Right atrium auricular region (tissue), 2 donors: ENCODE measurements around the gene KIAA1328. TPM values are rescaled to one million over a fixed set of nuclear protein-coding genes. Genes with fewer than 3 reads are reported as not detected.

Source experiments
- DNase-seq: peaks from one replicate; pipeline ENCODE4 v3.0.0-alpha.2; 2019; ENCODE audit warnings: low spot score
- H3K27ac ChIP-seq, 2 donors: fragments of 200-600 bp; sonication (generic); 1 replicate in 1 of 2; 2 replicates in 1 of 2; pipeline ENCODE4 v1.5.1; 2016 to 2019
- H3K27me3 ChIP-seq, 2 donors: fragments of 200-600 bp; sonication (generic); one replicate each; pipeline versions ENCODE4 v1.5.1 to v1.6.0; 2017 to 2019
- H3K36me3 ChIP-seq: fragments of 200-600 bp; sonication (generic); one replicate; pipeline ENCODE4 v1.5.1; 2016
- H3K4me1 ChIP-seq, 2 donors: fragments of 200-600 bp; sonication (generic); one replicate each; pipeline versions ENCODE4 v1.5.1 to v1.6.0; 2017 to 2019
- H3K4me3 ChIP-seq, 2 donors: fragments of 200-600 bp; sonication (generic); 1 replicate in 1 of 2; 2 replicates in 1 of 2; pipeline ENCODE4 v1.5.1; 2017 to 2019; ENCODE audit warnings: mild to moderate bottlenecking in 1 of 2, moderate library complexity in 1 of 2
- H3K9me3 ChIP-seq, 2 donors: fragments of 200-600 bp; sonication (generic); one replicate each; pipeline ENCODE4 v1.5.1; 2019
- CTCF ChIP-seq, 2 donors: fragments of 200-600 bp; sonication (generic); IDR thresholded peaks; one replicate each; pipeline ENCODE4 v1.5.1; 2019; ENCODE audit warnings: antibody characterized with exemption in 2 of 2
- total RNA-seq, 2 donors: library from RNA; depleted of rRNA; stranded (reverse); fragments of >200 nt; gene quantifications; one replicate each; pipeline ENCODE4 v1.1.0, GENCODE V29; 2016

The KIAA1328 gene
- total RNA-seq, 2 donors from 2014 or later: 7.2 to 7.8 TPM

GRCh38 chr18:36828157-36828629, 734 bp upstream of the KIAA1328 start:
- peak overlapping the region; percentile 94 for H3K4me3 ChIP-seq
- no peak for TF ChIP-seq CTCF (IDR thresholded peaks at IDR 0.05)
- H3K36me3 ChIP-seq: no peaks in the 10 kb centered on the region
- no peaks in the 10 kb centered on the region for H3K9me3 ChIP-seq
- no peaks in the 10 kb centered on the region for H3K27me3 ChIP-seq
- no peak for DNase-seq
- peaks cover 0 to 21% of the 10 kb centered on the region in 2 donors for H3K4me1 ChIP-seq
- H3K27ac ChIP-seq: peak overlapping the region; percentile 89 to 90

GRCh38 chr18:36829362-36830157, 633 bp downstream of the KIAA1328 start:
- TF ChIP-seq CTCF (IDR thresholded peaks at IDR 0.05): no peak
- no peak for DNase-seq
- Histone ChIP-seq H3K4me1 (peaks cover 0 to 21% of the 10 kb centered on the region in 2 donors), H3K9me3 (no peaks in the 10 kb centered on the region), H3K27me3 (no peaks in the 10 kb centered on the region), H3K36me3 (no peaks in the 10 kb centered on the region), H3K4me3 (peak overlapping the region; percentile 94), H3K27ac (peak overlapping the region; percentile 89 to 90)

GRCh38 chr18:36830158-36830495, 1.2 kb downstream of the KIAA1328 start:
- H3K27ac ChIP-seq: peak overlapping the region in 1 of 2 donors; percentile 89
- no peaks in the 10 kb centered on the region for H3K27me3 ChIP-seq
- no peak for TF ChIP-seq CTCF (IDR thresholded peaks at IDR 0.05)
- H3K4me1 ChIP-seq: peaks cover 0 to 21% of the 10 kb centered on the region in 2 donors
- H3K36me3 ChIP-seq: no peaks in the 10 kb centered on the region
- H3K9me3 ChIP-seq: no peaks in the 10 kb centered on the region
- H3K4me3 ChIP-seq: peak overlapping the region in 1 of 2 donors; percentile 94
- no peak for DNase-seq

- no peak overlapping the region for H3K27ac ChIP-seq
- peaks cover 0 to 21% of the 10 kb centered on the region in 2 donors for H3K4me1 ChIP-seq
- H3K27me3 ChIP-seq: no peaks in the 10 kb centered on the region
- no peak for TF ChIP-seq CTCF (IDR thresholded peaks at IDR 0.05)
- H3K9me3 ChIP-seq: no peaks in the 10 kb centered on the region
- DNase-seq: no peak
- no peak overlapping the region for H3K4me3 ChIP-seq
- H3K36me3 ChIP-seq: no peaks in the 10 kb centered on the region
Measured at GRCh38 chr18:36831139-36831538, 2.2 kb downstream of the KIAA1328 start.

GRCh38 chr18:36833120-36833519, 4.2 kb downstream of the KIAA1328 start:
- no peak for DNase-seq
- Histone ChIP-seq H3K4me3 (no peak overlapping the region), H3K27ac (no peak overlapping the region), H3K36me3 (no peaks in the 10 kb centered on the region), H3K4me1 (peaks cover 0 to 11% of the 10 kb centered on the region in 2 donors), H3K27me3 (no peaks in the 10 kb centered on the region), H3K9me3 (no peaks in the 10 kb centered on the region)
- TF ChIP-seq CTCF (IDR thresholded peaks at IDR 0.05): no peak
